Kidney glomerular epithelial cell (primary cell): Measurements from ENCODE around the gene PACS2.
"Not testable (repeated sequence)": the region's sequence is repeated elsewhere in the genome, so short reads cannot be mapped to it uniquely, and the experiment has no call there.

Experiments used
- DNase-seq: peaks from one replicate; lab custom pipeline; 2025; lab: John Stamatoyannopoulos, UW

Gene PACS2

DNA sequence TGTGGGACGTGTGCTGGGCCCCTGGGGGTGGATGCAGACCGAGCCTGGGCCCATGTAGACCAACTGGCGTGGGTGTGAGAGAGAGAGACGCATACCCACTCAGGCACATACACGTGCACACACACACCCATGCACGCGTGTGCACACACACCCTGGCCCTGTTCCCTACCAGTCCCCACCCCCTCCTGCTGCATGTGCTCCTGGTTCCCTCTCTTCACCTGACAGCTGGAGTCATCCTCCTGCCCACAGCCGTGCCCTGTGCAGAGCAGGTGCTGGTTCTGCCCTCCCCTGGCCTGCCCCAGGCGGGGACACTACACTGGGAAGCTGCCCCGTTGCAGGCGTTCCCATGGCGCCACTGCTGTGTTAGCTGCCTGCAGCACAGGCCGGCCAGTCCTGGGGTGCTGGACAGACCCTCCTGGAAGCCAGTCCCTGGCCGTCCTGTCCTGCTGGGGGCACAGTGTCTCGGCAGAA is 18.5 kb downstream of the PACS2 start:
- no peak for DNase-seq

DNA sequence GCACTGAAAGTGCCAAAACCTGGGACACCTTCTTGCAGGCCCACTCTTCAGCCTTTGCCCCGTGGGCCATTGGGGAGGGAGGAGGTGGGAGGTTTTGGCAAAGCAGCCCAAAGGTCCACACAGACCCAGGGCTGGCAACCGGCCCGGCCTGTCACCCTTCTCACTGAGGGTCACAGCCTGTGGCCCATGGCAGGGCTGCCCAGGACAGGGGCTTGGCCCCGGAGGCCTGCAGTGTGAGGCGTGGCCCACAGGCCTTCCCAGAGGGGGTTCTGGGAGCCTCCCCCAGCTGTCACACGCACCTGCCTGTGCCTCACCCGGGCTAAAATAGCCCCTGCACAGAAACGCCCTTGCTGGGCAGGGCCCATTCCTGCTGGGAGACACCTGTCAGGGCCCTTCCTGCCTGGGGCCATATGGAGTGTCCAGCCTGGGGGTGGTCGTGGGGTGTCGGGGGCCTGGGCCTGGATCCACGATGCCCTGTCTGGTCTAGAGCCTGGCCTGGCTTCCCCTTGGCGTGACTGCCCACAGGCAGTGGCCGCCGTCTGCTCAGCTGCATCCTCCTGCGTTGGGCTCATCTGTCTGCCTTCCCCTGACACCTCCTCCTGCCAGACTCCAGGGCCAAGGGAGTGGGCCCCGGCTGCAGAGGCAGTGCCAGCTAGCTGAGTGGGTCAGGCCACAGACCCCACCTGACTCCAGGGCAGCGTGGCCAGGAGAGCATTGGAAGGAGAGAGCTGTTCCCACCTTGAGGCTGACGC is 19.2 kb downstream of the PACS2 start:
- DNase-seq = no peak

DNA sequence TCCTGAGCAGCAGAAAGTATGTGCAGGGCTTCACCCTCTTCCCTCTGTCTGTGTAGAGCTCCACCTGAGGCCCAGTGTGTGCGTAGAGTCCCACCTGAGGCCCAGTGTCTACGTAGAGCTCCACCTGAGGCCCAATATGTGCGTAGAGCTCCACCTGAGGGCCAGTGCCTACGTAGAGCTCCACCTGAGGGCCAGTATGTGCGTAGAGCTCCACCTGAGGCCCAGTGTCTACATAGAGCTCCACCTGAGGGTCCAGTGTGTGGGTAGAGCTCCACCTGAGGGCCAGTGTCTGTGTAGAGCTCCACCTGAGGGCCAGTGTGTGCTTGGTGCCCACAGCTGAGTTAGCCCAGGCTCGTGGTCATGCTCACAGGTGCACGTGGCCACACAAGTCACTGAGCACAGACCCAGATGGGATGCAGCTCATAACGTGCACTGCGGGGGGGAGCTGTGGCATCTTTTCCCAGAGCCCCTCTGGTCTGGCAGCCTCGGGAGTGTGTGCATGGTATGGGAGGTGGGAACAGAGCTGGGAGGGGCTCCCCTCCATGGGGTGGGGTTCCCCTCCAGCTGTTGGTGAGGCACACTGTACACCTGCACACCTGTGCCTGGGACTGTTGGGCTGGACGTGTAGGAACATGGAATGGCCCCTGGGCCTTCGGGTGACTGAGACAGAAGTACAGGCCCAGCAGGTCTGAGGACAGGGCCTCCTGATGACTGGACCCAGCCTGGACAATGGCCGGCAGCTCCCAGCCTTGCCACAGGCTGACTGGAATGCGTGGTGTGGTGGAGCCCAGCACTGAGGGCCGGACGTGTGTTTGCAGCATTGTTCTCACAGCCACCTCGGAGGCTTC is 20.1 kb downstream of the PACS2 start:
- DNase-seq = no peak

DNA sequence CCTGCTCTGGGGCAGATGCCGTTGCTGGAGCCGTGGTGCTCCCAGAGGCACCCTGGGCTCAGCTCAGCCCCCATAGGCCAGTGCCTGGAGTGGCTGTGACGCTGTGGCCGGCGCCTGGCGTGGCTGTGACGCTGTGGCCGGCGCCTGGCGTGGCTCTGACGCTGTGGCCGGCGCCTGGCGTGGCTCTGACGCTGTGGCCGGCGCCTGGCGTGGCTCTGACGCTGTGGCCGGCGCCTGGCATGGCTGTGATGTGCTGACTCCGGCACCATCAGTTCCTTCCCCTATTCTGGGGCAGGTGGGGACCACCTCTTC is 20.6 kb downstream of the PACS2 start:
- DNase-seq = not testable (repeated sequence)

DNA sequence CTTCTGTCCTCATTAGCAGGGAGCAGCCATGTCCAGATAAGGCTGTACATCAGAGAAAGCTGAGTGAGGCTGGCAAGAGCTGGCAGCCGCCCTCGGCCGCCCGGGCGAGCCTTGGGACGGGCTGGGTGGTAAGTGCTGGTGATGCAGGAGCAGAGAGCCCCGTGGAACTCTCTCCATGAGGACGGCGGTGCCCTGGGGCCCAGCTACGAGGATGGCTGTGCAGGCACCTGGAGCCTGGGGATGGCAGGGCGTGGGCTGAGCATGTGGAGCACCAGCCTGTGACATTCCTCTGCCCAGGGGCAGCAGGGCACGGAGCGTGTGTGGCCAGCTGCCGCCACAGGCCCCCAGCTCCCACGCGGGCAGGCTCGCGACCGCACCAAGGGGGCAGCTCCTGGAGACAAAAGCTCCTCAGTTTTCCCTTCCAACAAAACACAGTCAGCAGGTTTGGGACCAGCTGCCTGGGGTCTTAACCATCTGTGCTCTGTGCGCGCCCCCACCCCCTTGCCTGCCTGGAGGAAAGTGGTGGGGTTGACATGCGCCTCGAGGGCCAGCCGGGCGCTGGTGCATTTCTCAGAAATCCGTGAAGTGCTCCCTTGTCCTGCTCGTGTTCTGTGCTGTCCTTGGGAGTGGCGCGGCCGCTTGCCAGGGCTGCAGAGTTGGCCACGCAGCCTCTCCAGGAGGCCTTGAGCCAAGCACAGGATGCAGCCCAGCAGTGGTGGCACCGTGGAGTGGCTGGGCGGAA is 21.4 kb downstream of the PACS2 start:
- no peak for DNase-seq

DNA sequence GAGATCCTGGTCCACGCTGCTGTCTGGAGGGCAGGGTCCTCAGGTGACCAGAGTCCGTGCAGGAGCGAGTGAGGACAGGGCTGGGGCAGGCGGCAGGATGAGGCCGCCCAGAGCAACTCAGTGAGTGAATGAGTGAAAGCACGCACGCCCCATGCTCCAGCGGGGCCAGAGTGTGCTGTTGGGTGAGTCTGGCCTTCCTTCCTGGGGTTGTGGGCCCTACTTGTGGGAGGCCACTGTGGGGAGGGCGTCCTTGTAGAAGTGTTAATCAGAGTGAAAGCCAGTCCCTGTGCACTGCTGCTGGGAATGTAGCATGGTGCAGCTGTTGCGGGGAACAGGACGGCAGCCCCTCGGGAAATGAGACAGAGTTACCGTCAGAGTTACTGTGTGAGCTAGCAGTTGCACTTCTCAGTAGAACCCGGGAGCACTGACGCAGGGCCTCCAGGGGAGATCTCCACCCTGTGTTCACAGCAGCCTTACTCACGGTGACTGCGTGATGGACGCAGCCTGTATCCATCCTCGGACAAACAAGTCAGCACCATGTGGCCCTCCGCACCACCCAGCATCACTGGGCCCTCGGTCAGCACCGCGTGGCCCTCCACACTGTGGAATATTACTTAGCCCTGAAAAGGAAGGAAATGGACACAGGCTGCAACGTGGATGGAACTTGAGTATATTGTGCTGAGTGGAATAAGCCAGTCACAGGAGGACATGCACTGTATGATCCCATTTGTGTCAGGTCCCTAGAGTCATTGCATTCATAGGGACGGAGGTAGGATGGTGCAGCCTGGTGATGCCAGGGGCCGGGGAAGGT is 22.1 kb downstream of the PACS2 start:
- DNase-seq = no peak

DNA sequence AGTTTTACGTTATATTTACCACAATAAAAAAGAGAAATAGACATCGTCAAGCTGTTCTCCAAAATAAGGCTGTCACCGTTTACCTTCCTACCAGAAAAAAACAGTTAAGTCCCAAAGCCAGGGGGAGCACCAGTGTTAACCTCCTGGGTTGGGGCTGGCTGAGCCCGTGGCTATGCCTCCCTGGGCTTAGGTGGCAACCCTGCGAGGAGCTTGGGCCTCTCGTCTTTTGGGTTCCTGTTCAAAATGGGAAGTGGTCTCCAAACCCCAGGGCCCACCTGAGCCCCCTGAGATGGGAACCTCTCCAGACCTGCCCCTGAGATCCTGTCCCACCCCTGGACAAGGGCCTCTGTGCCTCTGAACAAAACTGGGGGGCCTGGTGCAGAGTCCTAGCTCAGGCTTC is 22.9 kb downstream of the PACS2 start:
- no peak for DNase-seq

DNA sequence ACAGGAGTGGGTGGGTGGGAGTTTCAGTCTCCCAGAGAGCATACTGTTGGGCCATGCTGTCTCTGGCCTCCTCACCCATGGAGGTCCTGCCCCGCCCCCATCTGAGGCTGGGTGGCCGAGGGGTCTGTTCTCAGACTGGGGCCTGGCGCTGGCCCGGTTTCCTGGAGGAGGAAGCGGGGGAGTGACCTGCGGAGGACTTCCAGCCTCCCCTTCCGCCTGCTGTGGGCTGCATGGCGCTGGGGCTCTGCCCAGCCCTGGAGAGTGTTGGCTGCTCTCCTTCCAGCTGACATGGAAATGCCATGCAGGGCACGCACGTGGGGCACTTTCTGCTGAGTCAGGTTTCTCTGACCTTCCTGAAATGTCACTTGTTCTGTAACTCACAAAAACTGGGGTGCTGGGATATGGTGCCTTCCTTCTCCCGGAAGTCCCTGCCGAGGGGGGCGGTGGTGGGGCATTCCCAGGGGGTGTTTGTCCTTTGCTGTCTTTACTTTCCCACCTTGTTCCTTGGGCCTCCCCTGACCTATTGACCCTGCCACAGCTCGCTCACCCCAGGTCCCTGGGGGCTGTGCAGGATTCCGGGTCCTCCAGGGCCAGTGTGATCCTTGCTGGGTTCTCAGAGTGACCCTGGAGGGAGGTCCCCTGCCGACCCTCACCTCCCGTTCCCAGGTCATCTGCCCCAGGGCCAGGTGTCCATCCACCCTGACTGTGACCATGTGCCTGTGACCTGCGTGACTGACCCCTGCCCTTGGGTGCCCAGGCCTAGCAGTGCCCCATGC is 23.6 kb downstream of the PACS2 start:
- no peak for DNase-seq

DNA sequence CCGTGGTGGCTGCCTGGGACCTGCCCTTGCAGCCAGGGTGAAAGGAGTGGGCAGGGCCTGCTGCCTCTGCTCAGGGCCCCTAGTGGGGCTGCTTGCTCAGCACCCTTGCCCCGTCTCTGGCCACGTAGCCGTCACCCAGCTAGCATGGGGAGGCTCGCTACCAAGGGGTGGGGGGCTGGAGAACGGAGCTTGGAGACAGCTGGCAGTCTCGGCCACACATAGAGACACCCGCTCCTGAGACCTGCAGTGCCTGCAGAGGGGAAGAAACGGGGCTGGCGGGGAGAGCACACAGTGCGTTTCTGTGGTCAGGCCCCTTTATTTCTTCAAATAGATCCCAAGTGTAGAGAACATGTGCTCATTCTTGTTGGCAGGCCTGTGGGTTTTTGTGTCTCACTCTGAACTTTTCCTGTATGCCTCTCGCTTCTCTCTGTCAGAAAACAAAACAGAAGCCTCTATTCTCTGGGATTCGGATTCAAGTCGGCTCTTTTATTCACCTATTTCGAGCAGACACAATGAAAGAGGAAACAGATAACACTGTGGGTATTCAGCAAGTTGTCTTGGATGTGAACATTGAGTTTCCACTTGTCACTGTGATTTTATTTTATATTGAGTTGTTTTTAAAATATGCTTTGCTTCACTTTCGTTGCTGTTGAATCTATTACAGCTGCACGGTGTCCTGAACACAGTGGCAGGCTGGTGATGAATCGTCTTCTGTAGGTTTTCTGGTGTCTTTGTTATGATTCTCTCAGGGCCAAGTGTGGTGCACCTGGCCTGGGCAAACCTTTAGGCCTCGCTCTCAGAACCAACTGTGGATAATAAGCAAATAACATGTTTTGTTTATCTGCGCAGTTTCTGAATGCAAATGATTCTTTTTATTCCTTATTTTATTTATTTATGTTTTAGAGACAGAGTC is 26.5 kb downstream of the PACS2 start:
- no peak for DNase-seq

DNA sequence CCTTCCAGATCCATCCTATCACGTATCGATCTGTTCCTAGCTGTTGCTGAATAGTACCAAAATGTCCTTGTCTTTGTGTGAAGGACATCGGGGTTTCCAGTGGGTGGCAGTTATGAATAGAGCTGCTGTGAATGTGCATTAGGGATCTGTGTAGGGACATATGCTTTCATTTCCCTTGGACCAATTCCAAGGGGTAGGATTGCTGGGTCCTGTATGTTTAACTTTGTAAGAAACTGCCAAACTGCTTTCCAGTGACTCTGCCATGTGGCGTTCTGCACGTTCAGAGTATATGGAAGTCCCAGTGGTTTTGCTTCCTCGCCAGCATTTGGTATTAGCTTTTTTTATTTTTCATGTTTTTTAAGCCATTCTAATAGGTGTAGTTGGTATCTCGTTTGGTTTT is 28.6 kb downstream of the PACS2 start:
- DNase-seq = no peak

DNA sequence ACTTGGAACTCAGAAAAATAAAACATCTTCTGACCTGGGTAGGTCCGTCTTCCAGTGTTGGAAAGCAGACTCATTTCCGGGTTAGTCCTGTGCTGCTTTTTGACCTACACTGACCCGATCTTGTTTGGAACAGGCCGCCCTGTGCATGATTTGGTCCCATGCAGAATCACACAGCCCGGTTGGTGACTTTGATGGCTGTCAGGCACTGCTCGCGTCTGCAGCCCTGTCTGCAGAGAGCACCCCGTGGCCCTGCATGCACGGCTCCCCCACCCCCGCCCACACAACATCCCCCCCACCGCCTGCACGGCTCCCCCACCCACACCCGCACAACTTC is 31.6 kb downstream of the PACS2 start:
- DNase-seq = no peak

DNA sequence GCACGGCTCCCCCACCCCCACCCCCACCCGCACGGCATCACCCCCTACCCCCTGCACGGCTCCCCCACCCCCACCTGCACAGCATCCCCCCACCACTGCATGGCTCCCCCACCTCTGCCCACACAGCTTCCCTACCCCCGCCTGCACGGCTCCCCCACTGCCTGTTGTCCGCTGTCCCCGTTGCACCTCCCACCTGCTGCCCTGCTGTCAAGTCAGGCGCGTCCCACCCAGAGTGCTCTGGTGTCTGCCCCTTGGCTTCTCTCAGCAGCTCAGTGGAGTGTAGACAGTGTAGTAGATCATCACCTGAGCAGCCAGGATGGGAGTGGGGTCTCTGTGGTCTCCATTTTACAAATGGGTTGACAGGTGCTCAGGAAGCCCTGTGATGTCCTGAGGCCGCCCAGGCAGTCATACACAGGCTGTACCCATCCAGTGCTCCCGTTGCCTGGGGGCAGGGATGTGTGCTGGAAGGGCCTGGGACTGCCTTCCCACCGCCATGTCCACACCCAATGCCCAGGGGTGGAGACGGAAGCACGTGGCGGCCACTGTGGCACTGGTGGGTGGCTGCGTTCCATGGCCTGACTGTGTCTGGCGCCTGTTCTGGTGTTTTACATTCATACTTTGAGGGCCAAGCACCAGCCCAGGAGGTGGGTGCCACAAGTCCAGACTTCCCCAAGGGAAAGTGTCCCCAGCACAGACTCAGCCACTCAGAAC is 32.5 kb downstream of the PACS2 start:
- DNase-seq = no peak

DNA sequence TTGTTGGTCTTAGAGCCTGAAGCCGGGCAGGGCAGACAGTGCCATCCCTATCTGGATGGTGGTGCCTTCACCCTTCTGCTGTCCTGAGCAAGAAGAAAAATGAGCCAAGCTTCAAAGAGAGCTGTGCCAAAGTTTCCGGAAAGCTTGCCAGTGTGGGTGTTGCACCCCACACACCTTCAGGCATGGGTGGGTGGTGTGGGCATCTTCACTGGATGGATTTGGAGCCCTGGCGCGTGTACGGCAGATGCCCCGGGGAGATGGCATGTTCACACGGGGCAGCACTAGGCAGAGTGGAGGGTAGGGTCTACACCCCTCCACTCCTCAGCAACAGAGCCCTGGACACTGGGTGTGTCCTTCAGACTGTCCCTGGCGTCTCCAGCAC is 33.0 kb downstream of the PACS2 start:
- no peak for DNase-seq

DNA sequence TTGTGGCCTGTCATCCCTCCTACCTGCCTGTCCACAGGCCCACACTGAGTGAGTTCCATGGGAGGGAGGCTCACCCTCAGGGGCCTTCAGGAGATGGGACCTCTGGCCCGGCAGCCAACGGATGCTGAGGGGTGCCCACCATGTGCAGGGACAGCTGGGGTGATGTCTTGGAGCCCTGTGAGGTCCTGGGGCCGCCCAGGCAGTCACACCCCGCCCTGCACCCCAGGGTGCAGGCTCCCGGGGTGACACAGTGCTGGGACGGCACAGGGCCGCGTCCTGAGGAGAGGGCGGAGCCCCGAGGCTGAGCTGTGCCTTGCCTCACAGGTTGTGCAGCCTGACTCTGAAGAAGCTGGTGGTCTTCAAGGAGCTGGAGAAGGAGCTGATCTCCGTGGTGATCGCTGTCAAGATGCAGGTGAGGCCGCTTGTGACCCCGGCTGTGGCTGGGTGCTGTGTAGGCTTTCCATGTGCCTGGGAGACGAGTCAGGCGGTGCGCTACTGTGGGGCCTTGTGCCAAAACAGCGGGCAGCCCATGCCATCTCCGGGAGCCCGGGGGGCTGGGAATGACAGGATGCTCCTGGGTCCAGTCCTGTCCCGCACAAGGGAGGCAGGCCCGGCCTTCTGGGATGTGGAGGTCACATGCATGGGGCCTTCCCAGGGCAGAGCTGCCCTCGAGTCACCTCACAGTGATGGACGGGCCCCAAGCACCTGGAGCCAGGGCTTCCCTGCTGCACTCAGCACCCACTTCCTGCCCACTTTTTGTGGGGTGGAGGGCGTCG is 33.8 kb downstream of the PACS2 start:
- DNase-seq = no peak

DNA sequence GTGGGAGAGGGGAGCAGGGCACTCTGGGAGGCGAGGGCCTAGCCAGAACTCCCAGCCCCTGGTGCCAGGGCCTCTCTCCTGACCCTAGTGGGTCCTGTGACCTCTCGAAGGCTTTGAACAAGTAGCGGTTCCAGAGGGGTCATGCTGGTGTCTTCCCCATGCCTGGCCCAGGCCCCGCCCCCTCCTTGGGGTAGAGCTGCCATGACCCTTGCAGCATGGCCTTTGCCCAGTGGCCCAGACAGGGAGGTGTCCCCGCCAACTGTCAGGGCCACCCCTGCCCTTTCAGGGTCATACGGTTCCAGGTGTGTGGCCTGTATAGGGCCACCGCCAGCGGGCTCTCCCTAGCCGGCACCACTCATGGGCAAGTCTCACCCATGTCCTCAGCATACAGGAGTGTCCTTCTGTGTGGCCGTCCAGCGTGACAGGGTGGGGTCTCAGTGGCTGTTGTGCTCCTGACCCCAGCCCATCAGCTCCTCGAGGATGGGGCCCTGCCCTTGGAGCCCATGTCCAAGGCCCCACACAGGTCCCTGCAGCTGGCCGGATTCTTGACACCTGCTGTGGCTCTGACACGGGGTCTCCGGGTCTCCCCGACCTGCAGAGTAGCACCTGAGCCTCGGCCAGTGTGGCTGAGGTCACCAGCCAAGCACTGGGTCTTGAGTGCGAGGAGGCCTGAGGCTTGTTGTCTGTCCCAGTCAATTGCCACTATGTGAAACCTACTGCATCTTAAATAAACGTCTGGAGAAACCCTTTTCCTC is 34.6 kb downstream of the PACS2 start:
- no peak for DNase-seq

DNA sequence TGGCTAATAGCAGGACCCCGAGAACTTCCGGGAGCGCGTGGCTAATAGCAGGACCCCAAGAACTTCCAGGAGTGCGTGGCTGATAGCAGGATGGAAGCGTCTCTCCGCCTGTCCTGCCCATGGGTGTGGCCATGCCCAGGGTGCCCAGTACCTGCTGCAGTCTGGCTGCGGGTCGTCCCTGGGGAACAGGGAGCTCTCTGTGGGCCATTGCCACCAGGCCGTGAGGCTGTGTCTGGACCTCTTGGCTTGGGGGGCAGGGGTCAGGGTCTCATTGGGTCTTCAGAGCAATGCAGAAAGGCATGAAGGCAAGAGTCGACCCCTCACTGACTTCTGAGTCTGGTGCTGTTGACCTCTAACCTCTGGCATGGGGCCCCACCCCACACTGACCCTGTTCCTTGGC is 35.4 kb downstream of the PACS2 start:
- no peak for DNase-seq

DNA sequence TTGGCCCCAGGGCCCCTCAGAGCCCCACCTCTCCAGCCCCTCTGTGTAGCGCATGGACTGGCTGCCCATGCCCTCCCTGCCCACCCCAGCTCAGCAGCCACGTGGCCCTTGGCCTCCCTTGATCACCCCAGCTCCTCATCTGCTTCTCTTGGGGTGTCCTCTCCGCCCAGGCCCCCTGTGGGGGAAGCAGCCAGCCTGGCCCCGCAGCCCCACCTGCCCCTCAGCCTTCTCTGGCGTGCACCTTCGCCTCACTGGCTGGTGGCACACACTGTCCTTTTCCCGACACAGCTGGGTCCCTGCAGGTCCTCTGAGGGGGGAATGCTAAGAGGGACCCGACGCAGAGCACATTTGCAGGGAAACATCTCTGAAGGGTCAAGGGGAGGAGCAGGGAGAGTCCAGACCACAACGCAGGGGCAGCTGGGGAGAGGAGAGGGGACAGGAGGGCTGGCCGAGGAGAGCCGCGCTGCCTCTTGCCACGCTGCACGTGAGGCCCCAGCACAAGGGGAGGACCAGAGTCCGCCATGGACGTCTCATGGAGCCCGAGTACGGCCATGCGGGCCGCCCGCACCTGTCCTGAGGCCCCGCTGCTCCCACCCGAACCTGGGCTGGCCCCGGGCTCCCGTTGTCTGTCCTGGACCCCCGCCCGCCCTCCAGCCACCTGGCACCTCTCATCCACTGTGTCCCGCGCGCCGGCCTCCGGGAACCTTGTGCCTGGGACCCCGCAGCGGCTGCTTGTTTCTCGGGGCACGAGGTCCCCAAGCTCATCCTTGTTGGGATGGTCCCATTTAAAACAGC is 36.1 kb downstream of the PACS2 start:
- no peak for DNase-seq
